K562 (cell line): Measurements from ENCODE around the gene SSR4. TPM values are rescaled to one million over a fixed set of nuclear protein-coding genes. Genes with fewer than 3 reads are reported as not detected.

Source experiments
- C11orf30 ChIP-seq: fragments of 450-650 bp; IDR thresholded peaks from 2 replicates; pipeline ENCODE4 v1.6.1; 2016; ENCODE audit warnings: low read depth, mild to moderate bottlenecking
- EP400 ChIP-seq: fragments of 450-650 bp; IDR thresholded peaks from 2 replicates; pipeline ENCODE4 v1.6.1; 2017; ENCODE audit warnings: antibody characterized with exemption, mild to moderate bottlenecking, moderate library complexity
- GABPB1 ChIP-seq: sonication (generic); formaldehyde crosslinking; IDR thresholded peaks from 2 replicates; pipeline ENCODE4 v1.8.0; 2022; ENCODE audit warnings: mild to moderate bottlenecking, missing genetic modification reagents
- HNRNPL ChIP-seq: fragments of 200-400 bp; formaldehyde crosslinking; IDR thresholded peaks from 2 replicates; pipeline ENCODE4 v1.6.1; 2017; ENCODE audit warnings: low read depth, mild to moderate bottlenecking, low read length
- IFI16 ChIP-seq: fragments of 250-450 bp; sonication (Bioruptor Pico); IDR thresholded peaks from 2 replicates; pipeline ENCODE4 v2.1.2; 2022; ENCODE audit warnings: mild to moderate bottlenecking, inconsistent platforms
- MAZ ChIP-seq, 2 experiments: fragments of 450-650 bp in 1 of 2; sonication (generic) in 1 of 2; formaldehyde crosslinking; IDR thresholded peaks in 1 of 2; conservative IDR thresholded peaks in 1 of 2; 2 replicates each; pipeline versions ENCODE4 v1.4.0 to v1.5.0; 2020; ENCODE audit warnings: mild to moderate bottlenecking in 1 of 2, missing genetic modification reagents in 1 of 2
- MYBL2 ChIP-seq, 2 experiments: fragments of 450-650 bp in 1 of 2; sonication (generic) in 1 of 2; formaldehyde crosslinking in 1 of 2; IDR thresholded peaks; 2 replicates each; pipeline versions ENCODE4 v1.6.1 to v1.8.1; 2017 to 2022; ENCODE audit warnings: borderline replicate concordance in 1 of 2, inconsistent platforms in 1 of 2, low read depth in 1 of 2, mild to moderate bottlenecking in 1 of 2, missing genetic modification reagents in 1 of 2, moderate library complexity in 1 of 2
- POLR3G ChIP-seq: IDR thresholded peaks from 2 replicates; pipeline ENCODE4 v1.6.1; 2011; ENCODE audit not compliant: insufficient read length, insufficient replicate concordance; ENCODE audit errors: extremely low read depth
- POU5F1 ChIP-seq: fragments of 150-350 bp; IDR thresholded peaks from 2 replicates; pipeline ENCODE4 v1.6.1; 2014; ENCODE audit warnings: borderline replicate concordance, low read length, low read depth, mild to moderate bottlenecking; ENCODE audit not compliant: partially characterized antibody
- PREB ChIP-seq: sonication (generic); formaldehyde crosslinking; IDR thresholded peaks from 2 replicates; pipeline ENCODE4 v1.8.1; 2023; ENCODE audit warnings: mild to moderate bottlenecking, missing genetic modification reagents
- SMARCE1 ChIP-seq: fragments of 450-650 bp; IDR thresholded peaks from 2 replicates; pipeline ENCODE4 v1.7.1; 2016; ENCODE audit warnings: mild to moderate bottlenecking
- SRF ChIP-seq, 2 experiments: fragments of 250-450, 450-650 bp in 1 of 2; sonication (Bioruptor Pico) in 1 of 2; sonication (generic) in 1 of 2; formaldehyde crosslinking; IDR thresholded peaks; 2 replicates each; pipeline versions ENCODE4 v1.5.0 to v1.5.1; 2020 to 2022; ENCODE audit warnings: mild to moderate bottlenecking in 1 of 2, missing genetic modification reagents in 1 of 2
- TAF1 ChIP-seq: IDR thresholded peaks from 2 replicates; pipeline ENCODE4 v1.6.1; 2011; ENCODE audit warnings: mild to moderate bottlenecking, low read length, moderate library complexity; ENCODE audit not compliant: insufficient read depth, control insufficient read depth, severe bottlenecking; ENCODE audit errors: extremely low read depth
- TAL1 ChIP-seq: fragments of 450-650 bp; IDR thresholded peaks from 2 replicates; pipeline ENCODE4 v1.6.1; 2016; ENCODE audit warnings: mild to moderate bottlenecking
- TBL1XR1 ChIP-seq, 2 experiments: IDR thresholded peaks; 2 replicates each; pipeline ENCODE4 v1.6.1; 2012; ENCODE audit warnings: improper control_type of control experiment in 2 of 2, low read length in 2 of 2, mild to moderate bottlenecking in 1 of 2
- TCFL5 ChIP-seq: fragments of 250-450 bp; sonication (Bioruptor Pico); conservative IDR thresholded peaks from 2 replicates; pipeline ENCODE4 v1.6.1; 2021; ENCODE audit warnings: mild to moderate bottlenecking, moderate library complexity, matching md5 sums
- USF1 ChIP-seq: sonication (generic); formaldehyde crosslinking; IDR thresholded peaks from 2 replicates; pipeline ENCODE4 v1.9.0; 2022; ENCODE audit warnings: mild to moderate bottlenecking, missing genetic modification reagents
- ZNF263 ChIP-seq: sonication (generic); formaldehyde crosslinking; IDR thresholded peaks from 2 replicates; pipeline ENCODE4 v1.8.0; 2022; ENCODE audit warnings: mild to moderate bottlenecking, missing genetic modification reagents, borderline replicate concordance
- ZNF584 ChIP-seq: fragments of 200-800 bp; sonication (Bioruptor generic); IDR thresholded peaks from 2 replicates; pipeline ENCODE4 v1.6.1; 2016; ENCODE audit warnings: low read depth, mild to moderate bottlenecking, missing genetic modification characterization, missing compliant biosample characterization
- ZNF76 ChIP-seq: fragments of 250-450 bp; sonication (Bioruptor Pico); IDR thresholded peaks from 2 replicates; pipeline ENCODE4 v1.4.0; 2020; ENCODE audit warnings: mild to moderate bottlenecking, moderate library complexity, borderline replicate concordance
- polyA plus RNA-seq, 8 experiments: library from polyadenylated mRNA; depleted of rRNA in 4 of 8; stranded (reverse) in 5 of 8; unstranded in 3 of 8; fragments of >200 nt; fragmentation: Nextera tagmentation in 2 of 8; fragmentation: Illumina TruSeq in 1 of 8; extraction: Ambion mirVana in 2 of 8; extraction: Trizol in 1 of 8; gene quantifications; 2 replicates each; pipeline versions ENCODE4 v1.2.1 to v1.2.3, GENCODE V29; 2011 to 2014; ENCODE audit warnings: inconsistent platforms in 1 of 8, missing spikeins in 1 of 8
- total RNA-seq, 7 experiments: library from RNA; depleted of rRNA in 6 of 7; stranded (reverse); fragments of >200 nt in 6 of 7; fragmentation: Illumina TruSeq in 2 of 7; extraction: Trizol in 2 of 7; gene quantifications; 2 replicates each; pipeline versions ENCODE4 v1.2.1 to v1.2.3, GENCODE V29; 2011 to 2021; ENCODE audit warnings: low replicate concordance in 1 of 7

Gene SSR4
- total and polyA plus RNA-seq, 9 of the 15 experiments (the other 6 are each of a cell fraction or from before 2014, with no cell fraction given) = 146 to 492 (median 272) TPM

DNA sequence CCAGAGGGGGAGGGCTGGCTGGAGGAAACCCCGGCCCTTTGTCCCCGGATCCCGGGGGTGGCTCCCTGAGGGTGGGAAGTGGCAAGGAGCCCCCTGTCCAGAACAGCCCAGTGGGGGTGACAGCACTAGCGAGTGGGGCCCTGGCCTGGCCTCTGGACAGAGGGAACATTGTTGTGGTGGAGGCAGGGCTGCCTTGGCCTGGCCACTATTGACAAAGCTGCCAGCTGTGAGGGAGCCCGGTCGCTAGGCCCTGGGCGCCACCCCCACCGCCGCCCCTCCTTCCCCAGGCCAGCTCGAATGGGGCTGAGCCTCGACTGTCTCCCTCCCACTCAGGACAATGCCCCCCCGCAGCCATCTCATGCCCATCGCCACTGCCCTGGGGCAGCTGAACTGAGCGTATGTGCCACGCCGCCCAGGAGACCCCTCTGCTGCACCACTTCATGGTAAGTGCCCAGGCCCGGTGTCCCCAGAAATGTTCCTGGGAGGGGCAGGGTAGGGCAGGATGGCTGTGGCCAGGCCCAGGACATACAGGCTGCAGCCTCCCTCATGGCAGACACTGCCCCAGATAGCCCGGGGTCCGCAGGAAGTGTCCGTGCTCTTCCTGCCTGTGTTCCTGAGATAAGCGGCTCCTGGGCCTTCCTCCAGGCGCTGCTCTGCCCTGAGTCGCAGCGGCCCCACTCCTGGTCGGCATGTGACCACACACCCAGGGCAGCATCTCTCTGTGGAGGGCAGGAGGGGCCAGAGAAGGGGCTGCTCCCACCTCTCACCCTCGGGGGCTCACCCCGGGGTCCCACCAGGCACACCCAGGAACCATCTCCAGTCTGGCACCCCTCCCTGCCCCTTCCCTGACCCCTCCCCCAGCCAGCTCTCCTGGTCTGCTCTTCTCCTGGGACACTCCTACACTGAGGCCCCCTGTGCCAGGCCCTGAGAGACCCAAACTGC is 29.1 kb upstream of the SSR4 start (continued):
- TF ChIP-seq USF1 (CRISPR knock-in tag) = peak; percentile 85
- peak; percentile 53; the same call in 1 of the 2 replicates for TF ChIP-seq ZNF263 (CRISPR knock-in tag)
- no peak for TF ChIP-seq POLR3G
- peak; percentile 58; the same call in 1 of the 2 replicates for TF ChIP-seq HNRNPL
- TF ChIP-seq SRF (CRISPR knock-in tag; IDR thresholded peaks at IDR 0.05) = 0 out of 4 replicates have a peak, but pooled peaks of 1 of the 2 experiments have one; percentile 4
- peak; percentile 59 for TF ChIP-seq GABPB1 (CRISPR knock-in tag)
- no peak for TF ChIP-seq MYBL2 (IDR thresholded peaks at IDR 0.05; ENCODE audit: low read depth)
- no peak for TF ChIP-seq MYBL2 (CRISPR knock-in tag; IDR thresholded peaks at IDR 0.05; ENCODE audit: borderline replicate concordance)
- 0 out of 2 replicates have a peak, but pooled peaks have one; percentile 28 for TF ChIP-seq ZNF584 (CRISPR knock-in tag)
- peak; percentile 87 for TF ChIP-seq TAL1
- peak; percentile 84 for TF ChIP-seq EP400
- TF ChIP-seq POU5F1 = no peak
- TF ChIP-seq TAF1 = peak; percentile 61
- no peak for TF ChIP-seq PREB (CRISPR knock-in tag)
- peak; percentile 36; the same call in 1 of the 2 replicates for TF ChIP-seq ZNF76 (CRISPR knock-in tag)
- TF ChIP-seq MAZ (CRISPR knock-in tag; conservative IDR thresholded peaks at IDR 0.05 in 1 of 2, IDR thresholded peaks at IDR 0.05 in 1 of 2) = peak in 1 of 2 experiments; percentile 44; a peak in 3 of 4 replicates
- TF ChIP-seq C11orf30 = no peak
- TF ChIP-seq SMARCE1 = peak; percentile 75; the same call in 1 of the 2 replicates
- 0 out of 4 replicates have a peak, but pooled peaks of 1 of the 2 experiments have one; percentile 33 for TF ChIP-seq TBL1XR1 (IDR thresholded peaks at IDR 0.05; ENCODE audit: low read length in 2 of 2)
- TF ChIP-seq IFI16 = no peak
- TF ChIP-seq TCFL5 (CRISPR knock-in tag) = no peak
